Mammary epithelial cell (primary cell): Measurements from ENCODE around the gene MYH1.

Source experiments
- EZH2 ChIP-seq: IDR thresholded peaks from 2 replicates; pipeline ENCODE4 v1.6.1; 2012; ENCODE audit warnings: low read length, inconsistent platforms, borderline replicate concordance
- TF ChIP-seq, protein P1 (sequence below), 2 donors: IDR thresholded peaks in 1 of 2; conservative IDR thresholded peaks in 1 of 2; 2 replicates each; pipeline ENCODE4 v1.5.1; 2011 to 2012; ENCODE audit warnings: inconsistent platforms in 2 of 2, low read length in 2 of 2, mild to moderate bottlenecking in 2 of 2, control low read depth in 1 of 2, low read depth in 1 of 2; ENCODE audit not compliant: insufficient read depth in 1 of 2; ENCODE audit errors: extremely low read depth in 1 of 2

DNA sequence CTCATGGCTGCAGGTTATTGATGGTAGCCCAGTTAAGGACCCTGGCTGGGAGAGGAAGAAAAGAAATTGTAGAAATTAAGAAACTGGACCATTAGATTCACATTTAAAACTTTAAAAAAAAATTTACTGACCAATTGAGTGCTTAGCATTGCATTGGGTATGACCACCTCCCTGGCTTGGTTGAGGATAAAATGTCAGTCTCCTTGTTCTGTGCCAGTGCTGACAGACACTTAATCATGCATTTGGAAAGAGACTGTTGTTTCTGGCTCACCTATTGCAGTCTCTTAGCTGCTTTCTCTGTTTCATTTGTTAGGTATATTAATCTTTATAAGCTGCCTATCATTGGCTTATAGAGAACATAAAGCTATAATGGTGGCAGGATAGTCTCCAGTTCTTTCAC lies 1.7 kb downstream of the MYH1 start:
- TF ChIP-seq, protein P1, sequence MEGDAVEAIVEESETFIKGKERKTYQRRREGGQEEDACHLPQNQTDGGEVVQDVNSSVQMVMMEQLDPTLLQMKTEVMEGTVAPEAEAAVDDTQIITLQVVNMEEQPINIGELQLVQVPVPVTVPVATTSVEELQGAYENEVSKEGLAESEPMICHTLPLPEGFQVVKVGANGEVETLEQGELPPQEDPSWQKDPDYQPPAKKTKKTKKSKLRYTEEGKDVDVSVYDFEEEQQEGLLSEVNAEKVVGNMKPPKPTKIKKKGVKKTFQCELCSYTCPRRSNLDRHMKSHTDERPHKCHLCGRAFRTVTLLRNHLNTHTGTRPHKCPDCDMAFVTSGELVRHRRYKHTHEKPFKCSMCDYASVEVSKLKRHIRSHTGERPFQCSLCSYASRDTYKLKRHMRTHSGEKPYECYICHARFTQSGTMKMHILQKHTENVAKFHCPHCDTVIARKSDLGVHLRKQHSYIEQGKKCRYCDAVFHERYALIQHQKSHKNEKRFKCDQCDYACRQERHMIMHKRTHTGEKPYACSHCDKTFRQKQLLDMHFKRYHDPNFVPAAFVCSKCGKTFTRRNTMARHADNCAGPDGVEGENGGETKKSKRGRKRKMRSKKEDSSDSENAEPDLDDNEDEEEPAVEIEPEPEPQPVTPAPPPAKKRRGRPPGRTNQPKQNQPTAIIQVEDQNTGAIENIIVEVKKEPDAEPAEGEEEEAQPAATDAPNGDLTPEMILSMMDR (conservative IDR thresholded peaks at IDR 0.05 in 1 of 2, IDR thresholded peaks at IDR 0.05 in 1 of 2; ENCODE audit: extremely low read depth in 1 of 2, insufficient read depth in 1 of 2, low read depth in 1 of 2, low read length in 2 of 2) = no peak
- no peak for TF ChIP-seq EZH2
